Adrenal gland (tissue), 12 donors: ENCODE measurements around the gene KTN1. TPM values are rescaled to one million over a fixed set of nuclear protein-coding genes. Genes with fewer than 3 reads are reported as not detected.

Experiments used
- DNase-seq, 7 donors: peaks; one replicate each; pipeline ENCODE4 v3.0.0-alpha.2; 2019 to 2020
- H3K27ac ChIP-seq, 5 donors: fragments of 200-600 bp; sonication (generic) in 4 of 5; 1 replicate in 3 of 5; 2 replicates in 2 of 5; pipeline versions ENCODE4 v1.5.1 to v1.8.0; 2016 to 2020; ENCODE audit warnings: mild to moderate bottlenecking in 1 of 5
- H3K27me3 ChIP-seq: fragments of 200-600 bp; 2 replicates; pipeline ENCODE4 v1.8.0; 2021
- H3K36me3 ChIP-seq, 2 donors: fragments of 200-600 bp; replicated peaks in 1 of 2; 1 replicate in 1 of 2; 2 replicates in 1 of 2; pipeline versions ENCODE4 v1.5.1 to v1.8.0; 2018 to 2022
- H3K4me1 ChIP-seq, 2 donors: fragments of 200-600 bp; replicated peaks in 1 of 2; 1 replicate in 1 of 2; 2 replicates in 1 of 2; pipeline versions ENCODE4 v1.5.1 to v1.8.0; 2018 to 2021
- H3K4me3 ChIP-seq, 4 donors: fragments of 200-600 bp; sonication (generic) in 3 of 4; one replicate each; pipeline ENCODE4 v1.5.1; 2016 to 2018
- H3K9me3 ChIP-seq, 3 donors: fragments of 200-600 bp; sonication (generic) in 1 of 3; replicated peaks in 1 of 3; 1 replicate in 2 of 3; 2 replicates in 1 of 3; pipeline versions ENCODE4 v1.5.1 to v1.8.0; 2016 to 2021
- POLR2A ChIP-seq, 2 donors: fragments of 450-650 bp; IDR thresholded peaks; one replicate each; pipeline ENCODE4 v1.6.1; 2017; ENCODE audit warnings: antibody characterized with exemption in 2 of 2, mild to moderate bottlenecking in 2 of 2, moderate library complexity in 1 of 2
- WGBS, 4 donors: extraction: QIAGEN DNeasy Blood & Tissue Kit in 2 of 4; methylation state at CpG; one replicate each; pipeline versions ENCODE4 v1.1.5 to v1.1.7; 2013 to 2017; 5-methylcytosine and 5-hydroxymethylcytosine counted together
- intact Hi-C, 2 donors: fragments of 100-400 bp; cut with DNase I; formaldehyde crosslinking; loops; one replicate each; pipeline versions ENCODE4 v1.14.1 to v1.15.0; 2022 to 2023
- polyA plus RNA-seq, 3 donors: library from polyadenylated mRNA; stranded (reverse); fragments of 200-250 nt in 2 of 3; fragments of 350-450 nt in 1 of 3; fragmentation: Illumina TruSeq in 1 of 3; extraction: RNeasy Lipid Tissue Mini Kit (QIAGEN cat#74804) in 1 of 3; gene quantifications; one replicate each; pipeline ENCODE4 v1.2.3, GENCODE V29; 2013 to 2014
- total RNA-seq, 9 donors: library from RNA; depleted of rRNA in 4 of 9; stranded (reverse); fragments of >200 nt in 4 of 9; fragments of 120-200 nt in 1 of 9; fragmentation: NEBNext Ultra II Directional in 1 of 9; extraction: Animal tissue kit (Norgen Biotek cat#: 25700) in 1 of 9; gene quantifications; one replicate each; pipeline versions ENCODE4 v1.1.0 to v1.2.4, GENCODE V29; 2013 to 2023
- TF ChIP-seq, protein P1 (sequence below), 6 experiments: fragments of 450-650 bp in 4 of 6; fragments of 200-600 bp in 2 of 6; sonication (generic) in 1 of 6; IDR thresholded peaks; 1 replicate in 5 of 6; 2 replicates in 1 of 6; pipeline versions ENCODE4 v1.5.1 to v1.8.0; 2016 to 2021; ENCODE audit warnings: antibody characterized with exemption in 6 of 6, mild to moderate bottlenecking in 2 of 6, moderate library complexity in 1 of 6
- donor health status: healthy with polysubstance abuse.
- donor health status: Bipolar disorder and iron deficiency.
- donor health status: DM: yes; HTN: yes; CAD: no.
- donor health status: DM: no; HTN: no; CAD: no.
- donor health status: DM: no; HTN: no; CAD: no.
- donor health status: DM: yes; HTN: yes; CAD: no.

KTN1 gene
- total and polyA plus RNA-seq, 12 donors = 60.4 to 283 (median 154) TPM

DNA sequence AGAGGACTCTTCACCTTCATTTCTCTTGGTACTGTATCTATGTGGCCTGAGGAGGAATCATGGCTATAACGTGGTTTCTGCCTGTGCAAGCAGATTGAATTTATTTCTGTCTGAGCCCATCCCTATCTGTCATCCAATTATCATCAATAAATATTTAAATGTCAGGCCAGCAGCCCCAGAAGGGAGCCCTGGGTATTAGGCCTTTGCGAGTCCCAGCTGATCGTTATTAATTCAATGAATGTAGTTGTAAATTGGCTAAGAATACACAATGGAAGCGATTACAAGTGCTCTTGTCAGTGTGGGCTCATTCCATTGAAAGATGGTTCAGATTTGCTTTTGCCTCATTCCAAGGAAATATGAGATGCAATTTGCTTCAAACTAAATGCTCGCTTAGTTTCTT is 142.0 kb downstream of the KTN1 start:
- intact Hi-C loops = no loop called here
- no peaks in the 10 kb centered on the region for H3K36me3 ChIP-seq
- no peak overlapping the region for H3K27ac ChIP-seq
- H3K4me1 ChIP-seq = no peaks in the 10 kb centered on the region
- no peak overlapping the region for H3K4me3 ChIP-seq
- no peak for DNase-seq
- H3K27me3 ChIP-seq = no peaks in the 10 kb centered on the region
- no peaks in the 10 kb centered on the region for H3K9me3 ChIP-seq
- 79 to 91% (median 90%) methylated on average over 5 of the region's 5 CpGs for WGBS, 4 donors
- TF ChIP-seq POLR2A (IDR thresholded peaks at IDR 0.05) = no peak
- TF ChIP-seq, protein P1, sequence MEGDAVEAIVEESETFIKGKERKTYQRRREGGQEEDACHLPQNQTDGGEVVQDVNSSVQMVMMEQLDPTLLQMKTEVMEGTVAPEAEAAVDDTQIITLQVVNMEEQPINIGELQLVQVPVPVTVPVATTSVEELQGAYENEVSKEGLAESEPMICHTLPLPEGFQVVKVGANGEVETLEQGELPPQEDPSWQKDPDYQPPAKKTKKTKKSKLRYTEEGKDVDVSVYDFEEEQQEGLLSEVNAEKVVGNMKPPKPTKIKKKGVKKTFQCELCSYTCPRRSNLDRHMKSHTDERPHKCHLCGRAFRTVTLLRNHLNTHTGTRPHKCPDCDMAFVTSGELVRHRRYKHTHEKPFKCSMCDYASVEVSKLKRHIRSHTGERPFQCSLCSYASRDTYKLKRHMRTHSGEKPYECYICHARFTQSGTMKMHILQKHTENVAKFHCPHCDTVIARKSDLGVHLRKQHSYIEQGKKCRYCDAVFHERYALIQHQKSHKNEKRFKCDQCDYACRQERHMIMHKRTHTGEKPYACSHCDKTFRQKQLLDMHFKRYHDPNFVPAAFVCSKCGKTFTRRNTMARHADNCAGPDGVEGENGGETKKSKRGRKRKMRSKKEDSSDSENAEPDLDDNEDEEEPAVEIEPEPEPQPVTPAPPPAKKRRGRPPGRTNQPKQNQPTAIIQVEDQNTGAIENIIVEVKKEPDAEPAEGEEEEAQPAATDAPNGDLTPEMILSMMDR (IDR thresholded peaks at IDR 0.05) = no peak

DNA sequence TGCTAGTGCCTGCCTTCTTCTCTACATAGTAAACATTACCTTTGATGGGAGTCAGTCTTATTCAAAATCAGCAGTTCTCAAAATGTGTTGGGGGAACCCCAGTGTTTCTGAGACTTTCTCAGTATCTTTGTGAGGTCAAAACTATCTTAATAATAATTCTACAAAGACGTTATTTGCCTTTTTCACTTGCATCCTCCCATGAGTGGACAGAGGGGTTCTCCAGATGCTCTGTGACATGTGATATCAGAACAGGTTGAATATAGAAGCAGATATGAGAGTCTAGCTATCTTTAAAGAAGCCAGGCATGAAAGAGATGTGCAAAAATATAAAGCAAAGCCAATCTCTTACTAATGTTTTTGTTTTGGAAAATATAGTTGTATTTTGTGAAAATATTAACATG is 144.7 kb downstream of the KTN1 start:
- WGBS, 4 donors = 63 to 91% (median 83%) methylated on average over 1 of the region's 1 CpG
- Histone ChIP-seq H3K4me1 (no peaks in the 10 kb centered on the region), H3K9me3 (no peaks in the 10 kb centered on the region), H3K4me3 (no peak overlapping the region), H3K36me3 (no peaks in the 10 kb centered on the region), H3K27ac (no peak overlapping the region), H3K27me3 (no peaks in the 10 kb centered on the region)
- intact Hi-C loops = no loop called here
- DNase-seq = no peak
- TF ChIP-seq, protein P1 (IDR thresholded peaks at IDR 0.05) = no peak
- no peak for TF ChIP-seq POLR2A (IDR thresholded peaks at IDR 0.05)

DNA sequence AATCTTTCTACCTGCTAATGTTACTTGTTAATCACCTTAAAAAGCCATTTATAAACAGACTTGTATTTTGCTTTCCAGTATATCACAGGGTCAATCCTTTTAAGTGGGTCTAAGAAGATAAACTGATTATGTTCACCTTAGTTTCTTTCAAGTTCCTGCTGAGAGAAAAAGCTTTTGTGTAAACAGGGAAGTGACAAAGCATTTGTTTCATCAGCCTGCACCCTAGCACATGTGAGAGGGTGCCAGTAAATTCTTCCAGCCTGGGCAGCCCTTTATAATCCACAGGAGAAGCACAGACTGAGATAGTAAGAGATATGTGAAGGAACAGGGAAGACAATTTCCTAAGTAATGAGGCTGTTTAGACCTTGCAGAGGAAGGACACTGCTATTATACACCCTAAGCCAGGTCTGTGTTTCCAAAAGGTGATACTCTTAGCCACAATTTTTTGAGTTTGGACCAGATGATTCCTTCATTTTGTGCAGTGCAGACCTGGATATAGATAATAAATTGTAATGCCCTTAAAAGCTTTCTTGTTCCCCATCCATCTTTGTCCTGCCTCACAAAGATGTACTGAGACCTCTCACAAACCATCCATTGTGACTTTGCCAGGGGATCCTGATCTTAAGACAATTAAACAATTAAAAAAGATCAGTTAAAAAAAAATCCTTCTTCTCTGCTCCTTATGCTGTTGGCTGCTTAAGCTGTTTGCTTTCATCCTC is 150.7 kb downstream of the KTN1 start:
- Histone ChIP-seq H3K4me3 (no peak overlapping the region), H3K27me3 (no peaks in the 10 kb centered on the region), H3K36me3 (no peaks in the 10 kb centered on the region), H3K27ac (no peak overlapping the region), H3K9me3 (no peaks in the 10 kb centered on the region), H3K4me1 (no peaks in the 10 kb centered on the region)
- TF ChIP-seq, protein P1 (IDR thresholded peaks at IDR 0.05) = no peak
- no peak for TF ChIP-seq POLR2A (IDR thresholded peaks at IDR 0.05)
- DNase-seq = no peak
- intact Hi-C loops = no loop called here

DNA sequence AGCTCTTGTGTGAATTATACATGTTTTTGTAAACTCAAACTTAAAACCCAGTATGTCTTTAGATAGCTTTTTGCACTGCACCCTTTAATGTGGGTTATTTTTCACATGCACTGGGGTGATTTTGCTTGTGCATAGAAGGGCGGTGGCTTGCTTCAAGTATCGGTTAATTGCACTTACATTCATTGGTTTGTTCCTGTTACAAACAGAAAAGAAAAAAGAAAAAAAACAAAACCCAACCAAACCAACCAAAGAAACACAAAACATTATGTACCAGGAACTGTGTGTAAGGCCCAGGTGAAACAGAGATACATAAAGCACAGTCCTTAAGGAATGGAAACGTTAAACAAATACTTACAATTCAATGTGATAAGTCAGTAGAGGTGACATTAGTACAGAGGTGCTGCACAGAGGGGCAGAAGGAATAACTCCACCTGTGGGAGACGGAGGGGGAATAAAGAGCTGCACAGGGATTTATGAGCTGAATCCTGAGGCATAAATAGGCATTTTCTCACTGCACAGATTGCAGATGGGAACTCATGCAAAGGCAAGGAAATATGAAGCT is 151.4 kb downstream of the KTN1 start:
- no peaks in the 10 kb centered on the region for H3K36me3 ChIP-seq
- no peaks in the 10 kb centered on the region for H3K9me3 ChIP-seq
- 69 to 83% (median 76%) methylated on average over 4 of the region's 4 CpGs for WGBS, 4 donors
- H3K27ac ChIP-seq = no peak overlapping the region
- intact Hi-C loops = no loop called here
- H3K4me1 ChIP-seq = no peaks in the 10 kb centered on the region
- no peaks in the 10 kb centered on the region for H3K27me3 ChIP-seq
- TF ChIP-seq, protein P1 (IDR thresholded peaks at IDR 0.05) = no peak
- TF ChIP-seq POLR2A (IDR thresholded peaks at IDR 0.05) = no peak
- H3K4me3 ChIP-seq = no peak overlapping the region
- no peak for DNase-seq
